Vagina (tissue), 2 donors: Measurements from ENCODE around the gene ASAP2.

Experiments used
- POLR2A ChIP-seq, 2 donors: fragments of 450-650 bp; IDR thresholded peaks; one replicate each; pipeline ENCODE4 v1.6.1; 2017; ENCODE audit warnings: antibody characterized with exemption in 2 of 2, mild to moderate bottlenecking in 2 of 2, moderate library complexity in 2 of 2
- TF ChIP-seq, protein P1 (sequence below), 3 experiments: fragments of 450-650 bp in 2 of 3; fragments of 200-600 bp in 1 of 3; sonication (generic) in 1 of 3; IDR thresholded peaks; one replicate each; pipeline ENCODE4 v1.5.1; 2017 to 2019; ENCODE audit warnings: antibody characterized with exemption in 3 of 3, mild to moderate bottlenecking in 2 of 3, moderate library complexity in 2 of 3

DNA sequence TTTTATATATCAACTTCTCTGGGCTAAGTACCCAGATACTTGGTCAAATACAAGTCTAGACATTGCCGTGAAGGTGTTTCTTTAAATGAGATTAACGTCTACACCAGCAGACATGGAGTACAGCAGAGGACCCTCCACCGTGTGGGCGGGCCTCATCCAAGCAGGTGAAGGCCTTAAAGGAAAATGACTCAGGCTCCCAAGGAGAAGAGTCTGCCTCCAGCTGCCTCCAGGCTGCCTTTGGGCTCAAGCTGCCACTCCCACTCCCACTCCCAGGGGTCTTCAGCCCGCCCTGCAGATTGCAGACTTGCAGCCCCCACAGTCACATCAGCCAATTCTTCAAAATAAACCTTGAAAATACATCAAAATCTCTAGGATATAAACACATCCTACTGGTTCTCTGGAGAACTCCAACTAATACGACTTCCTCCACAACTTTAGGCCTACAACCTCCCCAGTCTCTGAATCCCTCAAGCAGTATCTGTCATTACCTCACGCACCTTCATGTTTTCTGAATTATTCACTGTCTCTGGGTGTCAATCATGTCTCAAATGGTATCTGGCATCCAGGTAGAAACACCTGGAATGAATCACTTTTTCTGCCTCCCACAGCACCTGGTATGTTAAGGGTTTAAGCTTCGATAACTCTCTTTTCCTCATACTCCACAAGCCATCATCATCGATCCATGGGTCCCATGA, 209.8 kb downstream of the ASAP2 start:
- TF ChIP-seq, protein P1, sequence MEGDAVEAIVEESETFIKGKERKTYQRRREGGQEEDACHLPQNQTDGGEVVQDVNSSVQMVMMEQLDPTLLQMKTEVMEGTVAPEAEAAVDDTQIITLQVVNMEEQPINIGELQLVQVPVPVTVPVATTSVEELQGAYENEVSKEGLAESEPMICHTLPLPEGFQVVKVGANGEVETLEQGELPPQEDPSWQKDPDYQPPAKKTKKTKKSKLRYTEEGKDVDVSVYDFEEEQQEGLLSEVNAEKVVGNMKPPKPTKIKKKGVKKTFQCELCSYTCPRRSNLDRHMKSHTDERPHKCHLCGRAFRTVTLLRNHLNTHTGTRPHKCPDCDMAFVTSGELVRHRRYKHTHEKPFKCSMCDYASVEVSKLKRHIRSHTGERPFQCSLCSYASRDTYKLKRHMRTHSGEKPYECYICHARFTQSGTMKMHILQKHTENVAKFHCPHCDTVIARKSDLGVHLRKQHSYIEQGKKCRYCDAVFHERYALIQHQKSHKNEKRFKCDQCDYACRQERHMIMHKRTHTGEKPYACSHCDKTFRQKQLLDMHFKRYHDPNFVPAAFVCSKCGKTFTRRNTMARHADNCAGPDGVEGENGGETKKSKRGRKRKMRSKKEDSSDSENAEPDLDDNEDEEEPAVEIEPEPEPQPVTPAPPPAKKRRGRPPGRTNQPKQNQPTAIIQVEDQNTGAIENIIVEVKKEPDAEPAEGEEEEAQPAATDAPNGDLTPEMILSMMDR (IDR thresholded peaks at IDR 0.05), result no peak
- no peak for TF ChIP-seq POLR2A (IDR thresholded peaks at IDR 0.05)
